K562 (cell line): ENCODE data around the gene MYL6B. TPM values are rescaled to one million over a fixed set of nuclear protein-coding genes. Genes with fewer than 3 reads are reported as not detected.

Experiments
- ARID2 ChIP-seq: fragments of 450-650 bp; IDR thresholded peaks from 2 replicates; pipeline ENCODE4 v1.6.1; 2017; ENCODE audit warnings: antibody characterized with exemption, mild to moderate bottlenecking
- ARNT ChIP-seq, 2 experiments: fragments of 450-650 bp; IDR thresholded peaks; 2 replicates each; pipeline ENCODE4 v1.6.1; 2016; ENCODE audit warnings: mild to moderate bottlenecking in 1 of 2
- CEBPG ChIP-seq, 3 experiments: fragments of 200-800 bp in 1 of 3; sonication (Bioruptor generic) in 1 of 3; sonication (generic) in 1 of 3; formaldehyde crosslinking in 1 of 3; IDR thresholded peaks in 2 of 3; conservative IDR thresholded peaks in 1 of 3; 2 replicates each; pipeline versions ENCODE4 v1.6.1 to v1.8.0; 2016 to 2022; ENCODE audit warnings: missing compliant biosample characterization in 2 of 3, missing genetic modification characterization in 2 of 3, mild to moderate bottlenecking in 1 of 3, missing genetic modification reagents in 1 of 3
- CTBP1 ChIP-seq: fragments of 450-650 bp; IDR thresholded peaks from 2 replicates; pipeline ENCODE4 v1.6.1; 2016; ENCODE audit warnings: borderline replicate concordance
- FOS ChIP-seq: IDR thresholded peaks from 3 replicates; pipeline ENCODE4 v1.6.1; 2011; ENCODE audit not compliant: insufficient read length; ENCODE audit errors: extremely low read depth
- HDAC1 ChIP-seq, 2 experiments: fragments of 450-650 bp; IDR thresholded peaks; 2 replicates each; pipeline ENCODE4 v1.6.1; 2016 to 2017; ENCODE audit warnings: inconsistent platforms in 1 of 2, mild to moderate bottlenecking in 1 of 2, moderate library complexity in 1 of 2
- JUN ChIP-seq, 2 experiments: sonication (generic) in 1 of 2; formaldehyde crosslinking in 1 of 2; IDR thresholded peaks; 2 replicates each; pipeline versions ENCODE4 v1.6.1 to v1.8.0; 2012 to 2022; ENCODE audit warnings: borderline replicate concordance in 2 of 2, mild to moderate bottlenecking in 2 of 2, improper control_type of control experiment in 1 of 2, low read depth in 1 of 2, low read length in 1 of 2, missing genetic modification reagents in 1 of 2
- MTA3 ChIP-seq: fragments of 450-650 bp; formaldehyde crosslinking; IDR thresholded peaks from 2 replicates; pipeline ENCODE4 v1.6.1; 2017; ENCODE audit warnings: mild to moderate bottlenecking, borderline replicate concordance
- MYC ChIP-seq, 2 experiments: fragments of 250-450 bp in 1 of 2; sonication (Bioruptor Pico) in 1 of 2; IDR thresholded peaks; 2 replicates each; pipeline versions ENCODE4 v1.5.1 to v1.6.1; 2012 to 2021; ENCODE audit warnings: low read depth in 2 of 2, borderline replicate concordance in 1 of 2, improper control_type of control experiment in 1 of 2, low read length in 1 of 2, mild to moderate bottlenecking in 1 of 2, moderate library complexity in 1 of 2
- PHB ChIP-seq: fragments of 250-450 bp; sonication (Bioruptor Pico); IDR thresholded peaks from 2 replicates; pipeline ENCODE4 v1.5.0; 2021
- POLR2G ChIP-seq: fragments of 200-400 bp; formaldehyde crosslinking; IDR thresholded peaks from 2 replicates; pipeline ENCODE4 v1.6.1; 2017; ENCODE audit warnings: low read depth, mild to moderate bottlenecking, antibody characterized with exemption, low read length, moderate library complexity
- SAP30 ChIP-seq: fragments of 200-600 bp; sonication (generic); IDR thresholded peaks from 2 replicates; pipeline ENCODE4 v1.6.1; 2012; ENCODE audit warnings: borderline replicate concordance, low read depth, mild to moderate bottlenecking, moderate library complexity, low read length, control low read depth, inconsistent platforms; ENCODE audit not compliant: insufficient read depth, poor library complexity, severe bottlenecking
- TAF7 ChIP-seq: fragments of 450-650 bp; IDR thresholded peaks from 2 replicates; pipeline ENCODE4 v1.6.1; 2016; ENCODE audit warnings: missing genetic modification characterization, missing compliant biosample characterization
- TEAD1 ChIP-seq, 2 experiments: fragments of 450-650 bp in 1 of 2; sonication (generic) in 1 of 2; formaldehyde crosslinking; IDR thresholded peaks; 2 replicates each; pipeline versions ENCODE4 v1.4.0 to v1.8.0; 2020 to 2022; ENCODE audit warnings: mild to moderate bottlenecking in 2 of 2, missing genetic modification reagents in 1 of 2
- TEAD4 ChIP-seq, 2 experiments: sonication (generic) in 1 of 2; formaldehyde crosslinking in 1 of 2; IDR thresholded peaks; 2 replicates each; pipeline versions ENCODE4 v1.6.1 to v1.8.0; 2012 to 2022; ENCODE audit warnings: borderline replicate concordance in 1 of 2, inconsistent platforms in 1 of 2, low read length in 1 of 2, mild to moderate bottlenecking in 1 of 2, missing genetic modification reagents in 1 of 2
- polyA plus RNA-seq, 8 experiments: library from polyadenylated mRNA; depleted of rRNA in 4 of 8; stranded (reverse) in 5 of 8; unstranded in 3 of 8; fragments of >200 nt; fragmentation: Nextera tagmentation in 2 of 8; fragmentation: Illumina TruSeq in 1 of 8; extraction: Ambion mirVana in 2 of 8; extraction: Trizol in 1 of 8; gene quantifications; 2 replicates each; pipeline versions ENCODE4 v1.2.1 to v1.2.3, GENCODE V29; 2011 to 2014; ENCODE audit warnings: inconsistent platforms in 1 of 8, missing spikeins in 1 of 8
- total RNA-seq, 7 experiments: library from RNA; depleted of rRNA in 6 of 7; stranded (reverse); fragments of >200 nt in 6 of 7; fragmentation: Illumina TruSeq in 2 of 7; extraction: Trizol in 2 of 7; gene quantifications; 2 replicates each; pipeline versions ENCODE4 v1.2.1 to v1.2.3, GENCODE V29; 2011 to 2021; ENCODE audit warnings: low replicate concordance in 1 of 7
- TF ChIP-seq, protein P1 (sequence below): fragments of 250-450 bp; sonication (Bioruptor Pico); IDR thresholded peaks from 2 replicates; pipeline ENCODE4 v1.8.0; 2021; ENCODE audit warnings: mild to moderate bottlenecking, moderate library complexity
- TF ChIP-seq, protein P2 (sequence below), 3 experiments: IDR thresholded peaks in 2 of 3; conservative IDR thresholded peaks in 1 of 3; 2 replicates each; pipeline ENCODE4 v1.5.1; 2011 to 2012; ENCODE audit warnings: low read length in 3 of 3, mild to moderate bottlenecking in 3 of 3, control low read depth in 2 of 3, improper control_type of control experiment in 1 of 3, inconsistent platforms in 1 of 3, low read depth in 1 of 3, mixed read lengths in 1 of 3, moderate library complexity in 1 of 3; ENCODE audit not compliant: insufficient read depth in 2 of 3
- TF ChIP-seq, protein P3 (sequence below): fragments of 450-650 bp; formaldehyde crosslinking; IDR thresholded peaks from 2 replicates; pipeline ENCODE4 v1.4.0; 2020; ENCODE audit warnings: mild to moderate bottlenecking, mixed read lengths

MYL6B gene
- total and polyA plus RNA-seq, 9 of the 15 experiments (the other 6 are each of a cell fraction or from before 2014, with no cell fraction given) = 42.8 to 77.3 (median 68.6) TPM

DNA sequence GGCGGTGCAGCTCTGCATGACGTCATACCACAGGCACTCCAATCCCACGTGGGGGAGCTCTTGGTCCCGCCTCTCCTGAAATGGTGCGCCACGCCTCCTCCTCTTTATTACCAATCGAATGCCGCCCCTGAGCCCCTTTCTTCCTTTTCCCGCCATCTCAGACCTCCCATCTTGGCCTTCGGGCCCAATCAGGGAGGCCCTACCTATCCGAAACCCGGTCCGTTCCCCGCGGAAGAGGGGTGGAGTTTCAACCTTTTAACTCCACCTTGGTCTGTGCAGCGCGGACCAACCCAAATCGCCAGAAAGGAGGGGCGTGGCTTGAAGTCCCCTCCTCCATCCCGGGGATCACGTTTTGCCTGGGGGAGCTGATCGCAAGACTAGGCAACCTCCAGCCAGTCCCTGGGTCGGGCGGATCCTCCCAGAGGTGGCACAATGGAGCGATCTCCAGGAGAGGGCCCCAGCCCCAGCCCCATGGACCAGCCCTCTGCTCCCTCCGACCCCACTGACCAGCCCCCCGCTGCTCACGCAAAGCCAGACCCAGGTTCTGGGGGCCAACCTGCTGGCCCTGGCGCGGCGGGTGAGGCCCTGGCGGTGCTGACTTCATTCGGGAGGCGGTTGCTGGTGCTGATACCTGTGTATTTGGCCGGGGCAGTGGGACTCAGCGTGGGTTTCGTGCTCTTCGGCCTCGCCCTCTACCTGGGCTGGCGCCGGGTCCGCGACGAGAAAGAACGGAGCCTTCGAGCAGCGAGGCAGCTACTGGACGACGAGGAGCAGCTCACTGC, 24.3 kb upstream of the MYL6B start, which contains the start of gene ESYT1 (continued):
- TF ChIP-seq, protein P1, sequence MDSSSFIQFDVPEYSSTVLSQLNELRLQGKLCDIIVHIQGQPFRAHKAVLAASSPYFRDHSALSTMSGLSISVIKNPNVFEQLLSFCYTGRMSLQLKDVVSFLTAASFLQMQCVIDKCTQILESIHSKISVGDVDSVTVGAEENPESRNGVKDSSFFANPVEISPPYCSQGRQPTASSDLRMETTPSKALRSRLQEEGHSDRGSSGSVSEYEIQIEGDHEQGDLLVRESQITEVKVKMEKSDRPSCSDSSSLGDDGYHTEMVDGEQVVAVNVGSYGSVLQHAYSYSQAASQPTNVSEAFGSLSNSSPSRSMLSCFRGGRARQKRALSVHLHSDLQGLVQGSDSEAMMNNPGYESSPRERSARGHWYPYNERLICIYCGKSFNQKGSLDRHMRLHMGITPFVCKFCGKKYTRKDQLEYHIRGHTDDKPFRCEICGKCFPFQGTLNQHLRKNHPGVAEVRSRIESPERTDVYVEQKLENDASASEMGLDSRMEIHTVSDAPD (CRISPR knock-in tag) = no peak
- TF ChIP-seq TEAD1 (CRISPR knock-in tag; IDR thresholded peaks at IDR 0.05) = peak in 1 of 2 experiments; percentile 61; a peak in 1 of 4 replicates
- TF ChIP-seq JUN (IDR thresholded peaks at IDR 0.05; ENCODE audit: borderline replicate concordance, low read depth, low read length) = peak; percentile 98
- TF ChIP-seq JUN (CRISPR knock-in tag; IDR thresholded peaks at IDR 0.05; ENCODE audit: borderline replicate concordance) = no peak
- TF ChIP-seq MTA3 = peak; percentile 77; the same call in 1 of the 2 replicates
- TF ChIP-seq CTBP1 = peak; percentile 63
- no peak for TF ChIP-seq SAP30
- TF ChIP-seq MYC (IDR thresholded peaks at IDR 0.05; ENCODE audit: low read depth, low read length) = peak; percentile 92
- TF ChIP-seq MYC (CRISPR knock-in tag; IDR thresholded peaks at IDR 0.05; ENCODE audit: borderline replicate concordance, low read depth) = 0 out of 2 replicates have a peak, but pooled peaks have one; percentile 42
- TF ChIP-seq TAF7 (tag) = peak; percentile 15; the same call in 1 of the 2 replicates
- TF ChIP-seq, protein P2, sequence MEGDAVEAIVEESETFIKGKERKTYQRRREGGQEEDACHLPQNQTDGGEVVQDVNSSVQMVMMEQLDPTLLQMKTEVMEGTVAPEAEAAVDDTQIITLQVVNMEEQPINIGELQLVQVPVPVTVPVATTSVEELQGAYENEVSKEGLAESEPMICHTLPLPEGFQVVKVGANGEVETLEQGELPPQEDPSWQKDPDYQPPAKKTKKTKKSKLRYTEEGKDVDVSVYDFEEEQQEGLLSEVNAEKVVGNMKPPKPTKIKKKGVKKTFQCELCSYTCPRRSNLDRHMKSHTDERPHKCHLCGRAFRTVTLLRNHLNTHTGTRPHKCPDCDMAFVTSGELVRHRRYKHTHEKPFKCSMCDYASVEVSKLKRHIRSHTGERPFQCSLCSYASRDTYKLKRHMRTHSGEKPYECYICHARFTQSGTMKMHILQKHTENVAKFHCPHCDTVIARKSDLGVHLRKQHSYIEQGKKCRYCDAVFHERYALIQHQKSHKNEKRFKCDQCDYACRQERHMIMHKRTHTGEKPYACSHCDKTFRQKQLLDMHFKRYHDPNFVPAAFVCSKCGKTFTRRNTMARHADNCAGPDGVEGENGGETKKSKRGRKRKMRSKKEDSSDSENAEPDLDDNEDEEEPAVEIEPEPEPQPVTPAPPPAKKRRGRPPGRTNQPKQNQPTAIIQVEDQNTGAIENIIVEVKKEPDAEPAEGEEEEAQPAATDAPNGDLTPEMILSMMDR (IDR thresholded peaks at IDR 0.05 in 2 of 3, conservative IDR thresholded peaks at IDR 0.05 in 1 of 3; ENCODE audit: insufficient read depth in 2 of 3, low read depth in 1 of 3, low read length in 3 of 3) = peak in 2 of 3 experiments; percentile 3 to 14; a peak in 2 of 6 replicates
- TF ChIP-seq CEBPG (CRISPR knock-in tag; IDR thresholded peaks at IDR 0.05) = peak; percentile 86
- no peak; a peak in 2 of 4 replicates for TF ChIP-seq CEBPG (tag; conservative IDR thresholded peaks at IDR 0.05 in 1 of 2, IDR thresholded peaks at IDR 0.05 in 1 of 2)
- TF ChIP-seq PHB (CRISPR knock-in tag) = peak; percentile 22; the same call in 1 of the 2 replicates
- 0 out of 4 replicates have a peak, but pooled peaks of 1 of the 2 experiments have one; percentile 11 for TF ChIP-seq ARNT (IDR thresholded peaks at IDR 0.05)
- no peak for TF ChIP-seq TEAD4 (IDR thresholded peaks at IDR 0.05; ENCODE audit: low read length)
- no peak for TF ChIP-seq TEAD4 (CRISPR knock-in tag; IDR thresholded peaks at IDR 0.05; ENCODE audit: borderline replicate concordance)
- TF ChIP-seq FOS = peak; percentile 54
- TF ChIP-seq, protein P3, sequence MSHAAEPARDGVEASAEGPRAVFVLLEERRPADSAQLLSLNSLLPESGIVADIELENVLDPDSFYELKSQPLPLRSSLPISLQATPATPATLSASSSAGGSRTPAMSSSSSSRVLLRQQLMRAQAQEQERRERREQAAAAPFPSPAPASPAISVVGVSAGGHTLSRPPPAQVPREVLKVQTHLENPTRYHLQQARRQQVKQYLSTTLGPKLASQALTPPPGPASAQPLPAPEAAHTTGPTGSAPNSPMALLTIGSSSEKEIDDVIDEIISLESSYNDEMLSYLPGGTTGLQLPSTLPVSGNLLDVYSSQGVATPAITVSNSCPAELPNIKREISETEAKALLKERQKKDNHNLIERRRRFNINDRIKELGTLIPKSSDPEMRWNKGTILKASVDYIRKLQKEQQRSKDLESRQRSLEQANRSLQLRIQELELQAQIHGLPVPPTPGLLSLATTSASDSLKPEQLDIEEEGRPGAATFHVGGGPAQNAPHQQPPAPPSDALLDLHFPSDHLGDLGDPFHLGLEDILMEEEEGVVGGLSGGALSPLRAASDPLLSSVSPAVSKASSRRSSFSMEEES (CRISPR knock-in tag) = no peak
- no peak for TF ChIP-seq ARID2
- TF ChIP-seq HDAC1 (IDR thresholded peaks at IDR 0.05) = peak in 1 of 2 experiments; percentile 51; a peak in 2 of 4 replicates
- peak; percentile 99 for TF ChIP-seq POLR2G
